Neuronal stem cell (in vitro differentiated cells): ENCODE data around the gene FOXL2.

Source experiments
- DNase-seq: peaks from one replicate; pipeline ENCODE4 v3.0.0-alpha.2; 2013; ENCODE audit warnings: low spot score
- H2AFZ ChIP-seq: one replicate; pipeline ENCODE4 v1.6.1; 2013; ENCODE audit warnings: mild to moderate bottlenecking, low read length, inconsistent platforms
- H2AK5ac ChIP-seq: 2 replicates; pipeline ENCODE4 v1.6.1; 2013; ENCODE audit warnings: low read depth, mild to moderate bottlenecking, inconsistent platforms, low read length, moderate library complexity, mixed read lengths
- H2BK120ac ChIP-seq: 2 replicates; pipeline ENCODE4 v1.6.1; 2013; ENCODE audit warnings: low read depth, mild to moderate bottlenecking, inconsistent platforms, low read length, moderate library complexity, mixed read lengths
- H2BK12ac ChIP-seq: one replicate; pipeline ENCODE4 v1.6.1; 2013; ENCODE audit warnings: low read length, inconsistent platforms
- H2BK15ac ChIP-seq: 2 replicates; pipeline ENCODE4 v1.6.1; 2013; ENCODE audit warnings: mild to moderate bottlenecking, low read length, inconsistent platforms, mixed read lengths
- H2BK5ac ChIP-seq: one replicate; pipeline ENCODE4 v1.6.1; 2013; ENCODE audit warnings: inconsistent platforms, mild to moderate bottlenecking, low read length, moderate library complexity
- H3K14ac ChIP-seq: one replicate; pipeline ENCODE4 v1.6.1; 2013; ENCODE audit warnings: low read length, inconsistent platforms
- H3K18ac ChIP-seq: 2 replicates; pipeline ENCODE4 v1.6.1; 2013; ENCODE audit warnings: low read length, inconsistent platforms
- H3K23ac ChIP-seq: 2 replicates; pipeline ENCODE4 v1.6.1; 2013; ENCODE audit warnings: low read depth, mild to moderate bottlenecking, mixed read lengths, low read length, inconsistent platforms; ENCODE audit not compliant: poor library complexity
- H3K27ac ChIP-seq: replicated peaks from 3 replicates; pipeline ENCODE4 v1.5.1; 2013; ENCODE audit warnings: low read length, inconsistent platforms
- H3K27me3 ChIP-seq, 3 experiments: 2 replicates each; pipeline ENCODE4 v1.6.1; 2013; ENCODE audit warnings: low read length in 3 of 3, mild to moderate bottlenecking in 2 of 3, inconsistent platforms in 1 of 3, low read depth in 1 of 3, mixed read lengths in 1 of 3, moderate library complexity in 1 of 3; ENCODE audit not compliant: control insufficient read depth in 3 of 3, insufficient read depth in 3 of 3
- H3K36me3 ChIP-seq, 2 donors: replicated peaks in 1 of 2; 2 replicates each; pipeline ENCODE4 v1.6.1; 2013; ENCODE audit warnings: low read length in 2 of 2; ENCODE audit not compliant: control insufficient read depth in 2 of 2, insufficient read depth in 2 of 2
- H3K4ac ChIP-seq: 2 replicates; pipeline ENCODE4 v1.6.1; 2013; ENCODE audit warnings: inconsistent platforms, mild to moderate bottlenecking, low read length, moderate library complexity
- H3K4me1 ChIP-seq, 2 donors: 1 replicate in 1 of 2; 2 replicates in 1 of 2; pipeline ENCODE4 v1.6.1; 2013; ENCODE audit warnings: low read length in 2 of 2, low read depth in 1 of 2; ENCODE audit not compliant: control insufficient read depth in 2 of 2, insufficient read depth in 1 of 2
- H3K4me2 ChIP-seq: one replicate; pipeline ENCODE4 v1.6.1; 2013; ENCODE audit warnings: mild to moderate bottlenecking, low read length, inconsistent platforms; ENCODE audit not compliant: insufficient read depth, poor library complexity, severe bottlenecking
- H3K4me3 ChIP-seq, 2 donors: 2 replicates each; pipeline ENCODE4 v1.5.1; 2013; ENCODE audit warnings: low read length in 2 of 2, mild to moderate bottlenecking in 2 of 2, inconsistent platforms in 1 of 2, moderate library complexity in 1 of 2
- H3K79me1 ChIP-seq: one replicate; pipeline ENCODE4 v1.6.1; 2013; ENCODE audit warnings: low read depth, mild to moderate bottlenecking, inconsistent platforms, low read length, moderate library complexity
- H3K9ac ChIP-seq: one replicate; pipeline ENCODE4 v1.6.1; 2013; ENCODE audit warnings: mild to moderate bottlenecking, low read depth, low read length, inconsistent platforms; ENCODE audit not compliant: poor library complexity
- H3K9me3 ChIP-seq, 2 donors: replicated peaks in 1 of 2; 2 replicates each; pipeline versions ENCODE3 to v1.6.1; 2013; ENCODE audit warnings: low read length in 2 of 2, mild to moderate bottlenecking in 2 of 2, inconsistent platforms in 1 of 2, low read depth in 1 of 2, mixed read lengths in 1 of 2, moderate library complexity in 1 of 2; ENCODE audit not compliant: control insufficient read depth in 2 of 2, insufficient read depth in 1 of 2
- H4K8ac ChIP-seq: one replicate; pipeline ENCODE4 v1.6.1; 2013; ENCODE audit warnings: low read depth, mild to moderate bottlenecking, inconsistent platforms, low read length, moderate library complexity
- H4K91ac ChIP-seq: one replicate; pipeline ENCODE4 v1.6.1; 2013; ENCODE audit warnings: low read length, low read depth, mild to moderate bottlenecking, inconsistent platforms; ENCODE audit not compliant: poor library complexity
- WGBS, 2 donors: extraction: QIAGEN DNeasy Blood & Tissue Kit; methylation state at CpG; one replicate each; pipeline ENCODE4 v1.1.7; 2013; ENCODE audit warnings: missing lambda C conversion rate in 2 of 2, mixed read lengths in 1 of 2; ENCODE audit not compliant: insufficient read length in 2 of 2, insufficient replicate concordance in 1 of 2; ENCODE audit errors: extremely low coverage in 2 of 2; 5-methylcytosine and 5-hydroxymethylcytosine counted together

FOXL2 gene

GRCh38 chr3:138972941-138973340 is 26.0 kb upstream of the FOXL2 start:
- H3K4me1 ChIP-seq: peaks cover 0 to 5% of the 10 kb centered on the region in 2 donors
- H2BK15ac ChIP-seq: peak overlapping the region; percentile 45
- no peak overlapping the region for H3K18ac ChIP-seq
- no peak overlapping the region for H3K4me2 ChIP-seq
- no peak overlapping the region for H2AK5ac ChIP-seq
- H3K36me3 ChIP-seq: no peaks in the 10 kb centered on the region
- DNase-seq: no peak
- H3K14ac ChIP-seq: no peak overlapping the region
- no peak overlapping the region for H4K8ac ChIP-seq
- peak overlapping the region; percentile 32 for H3K23ac ChIP-seq
- H3K9me3 ChIP-seq: no peaks in the 10 kb centered on the region
- H2AFZ ChIP-seq: no peak overlapping the region
- no peak overlapping the region for H3K9ac ChIP-seq
- H2BK5ac ChIP-seq: no peak overlapping the region
- H2BK12ac ChIP-seq: no peak overlapping the region
- H3K4me3 ChIP-seq: no peak overlapping the region
- H3K4ac ChIP-seq: no peak overlapping the region
- no peaks in the 10 kb centered on the region for H3K27me3 ChIP-seq
- no peak overlapping the region for H3K27ac ChIP-seq
- H2BK120ac ChIP-seq: no peak overlapping the region
- no peak overlapping the region for H4K91ac ChIP-seq
- no CpG with 5 or more reads among the region's 5 CpGs for WGBS, 2 donors
- no peaks in the 10 kb centered on the region for H3K79me1 ChIP-seq

DNA sequence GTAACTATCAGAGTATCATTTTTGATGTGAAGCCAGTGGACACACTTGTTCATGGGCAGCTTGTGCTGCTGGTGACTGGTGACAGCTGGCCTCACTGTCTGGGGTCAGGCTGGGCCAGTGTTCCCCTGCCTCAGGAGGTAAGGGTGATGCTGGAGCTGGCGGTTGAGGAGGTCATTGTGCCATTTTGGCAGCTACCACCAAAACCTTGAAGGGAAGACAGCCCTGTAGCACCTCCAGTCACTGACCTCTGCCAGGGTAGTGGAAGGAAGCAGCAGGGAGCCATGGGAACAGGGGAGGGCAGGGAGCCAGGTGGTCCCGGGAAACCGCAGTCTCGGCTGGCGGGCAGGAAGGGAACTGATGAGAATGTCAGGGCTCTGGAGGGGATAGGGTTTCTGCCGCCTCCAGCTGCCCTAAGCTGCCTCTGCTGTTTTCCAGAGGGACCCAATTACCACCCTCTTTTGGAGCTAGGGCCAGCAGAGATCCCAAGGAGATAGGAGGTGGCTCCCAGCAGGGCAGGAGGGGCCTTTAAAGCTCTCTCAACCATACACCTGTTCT is 24.9 kb upstream of the FOXL2 start:
- Histone ChIP-seq H2AFZ (no peak overlapping the region), H3K4ac (no peak overlapping the region), H4K8ac (no peak overlapping the region), H3K23ac (no peak overlapping the region), H3K9ac (no peak overlapping the region), H3K27ac (no peak overlapping the region), H2AK5ac (no peak overlapping the region), H3K9me3 (no peaks in the 10 kb centered on the region), H3K4me3 (no peak overlapping the region), H3K4me2 (no peak overlapping the region), H2BK12ac (no peak overlapping the region), H2BK5ac (no peak overlapping the region), H3K14ac (no peak overlapping the region), H3K27me3 (no peaks in the 10 kb centered on the region), H3K18ac (no peak overlapping the region), H3K79me1 (no peaks in the 10 kb centered on the region), H2BK120ac (no peak overlapping the region), H4K91ac (no peak overlapping the region), H2BK15ac (no peak overlapping the region), H3K4me1 (peaks cover 0 to 5% of the 10 kb centered on the region in 2 donors), H3K36me3 (no peaks in the 10 kb centered on the region)
- DNase-seq: no peak
- no CpG with 5 or more reads among the region's 6 CpGs for WGBS, 2 donors

GRCh38 chr3:138964923-138965322 is 18.0 kb upstream of the FOXL2 start:
- no peak overlapping the region for H3K18ac ChIP-seq
- no peak overlapping the region for H2BK12ac ChIP-seq
- H2AFZ ChIP-seq: no peak overlapping the region
- no peak overlapping the region for H3K4ac ChIP-seq
- no peak overlapping the region for H2BK5ac ChIP-seq
- no peak overlapping the region for H4K91ac ChIP-seq
- H4K8ac ChIP-seq: no peak overlapping the region
- H3K36me3 ChIP-seq: no peaks in the 10 kb centered on the region
- no peak overlapping the region for H3K4me3 ChIP-seq
- H2BK120ac ChIP-seq: no peak overlapping the region
- no peak for DNase-seq
- peaks cover 3% of the 10 kb centered on the region in 2 donors for H3K9me3 ChIP-seq
- no peaks in the 10 kb centered on the region for H3K79me1 ChIP-seq
- no peak overlapping the region for H3K23ac ChIP-seq
- no peak overlapping the region for H3K9ac ChIP-seq
- no peak overlapping the region for H2AK5ac ChIP-seq
- H3K14ac ChIP-seq: no peak overlapping the region
- no peak overlapping the region for H3K27ac ChIP-seq
- no peaks in the 10 kb centered on the region for H3K27me3 ChIP-seq
- no peak overlapping the region for H3K4me2 ChIP-seq
- H3K4me1 ChIP-seq: no peaks in the 10 kb centered on the region
- no peak overlapping the region for H2BK15ac ChIP-seq

- Histone ChIP-seq H3K9ac (no peak overlapping the region), H3K23ac (no peak overlapping the region), H3K4me1 (no peaks in the 10 kb centered on the region), H4K91ac (no peak overlapping the region), H3K27ac (no peak overlapping the region), H2AFZ (no peak overlapping the region), H3K9me3 (peaks cover 3% of the 10 kb centered on the region in 2 donors), H3K36me3 (no peaks in the 10 kb centered on the region), H3K4me2 (no peak overlapping the region), H3K79me1 (no peaks in the 10 kb centered on the region), H3K4me3 (no peak overlapping the region), H2BK15ac (no peak overlapping the region), H4K8ac (no peak overlapping the region), H3K18ac (no peak overlapping the region), H2BK5ac (no peak overlapping the region), H2BK120ac (no peak overlapping the region), H2AK5ac (no peak overlapping the region), H3K4ac (no peak overlapping the region), H2BK12ac (no peak overlapping the region), H3K14ac (no peak overlapping the region), H3K27me3 (peaks cover 0 to 4% (median 0%) of the 10 kb centered on the region in 3 experiments)
- no CpG with 5 or more reads among the region's 2 CpGs for WGBS, 2 donors
- no peak for DNase-seq
Observed at GRCh38 chr3:138964264-138964663, 17.3 kb upstream of the FOXL2 start.
